K562 (cell line): ENCODE results near the gene HSPA1L. TPM values are rescaled to one million over a fixed set of nuclear protein-coding genes. Genes with fewer than 3 reads are reported as not detected.
"Not testable (repeated sequence)": the region's sequence is repeated elsewhere in the genome, so short reads cannot be mapped to it uniquely, and the experiment has no call there.

Experiments
- ATAC-seq: fragments of 200-7000 bp; cut with Tn5 transposase; 3 replicates; pipeline ENCODE4 v1.9.1; 2020; ENCODE audit warnings: moderate library complexity
- BruUV-seq: library from RNA; stranded (reverse); fragments of 400-500 nt; replicated peaks from 2 replicates; lab custom pipeline; 2021; lab: Mats Ljungman, UMichigan
- CTCF ChIA-PET: fragments of 300-600 bp; formaldehyde crosslinking; extraction: SDS; loops from one replicate; lab custom pipeline; 2021; ENCODE audit warnings: low intra/inter-chr PET ratio; lab: Yijun Ruan, JAX
- POLR2A ChIA-PET: fragments of 300-600, 350-650 bp; sonication (Branson Sonifier 250); formaldehyde crosslinking; extraction: SDS; loops from one replicate; lab custom pipeline; 2021; ENCODE audit warnings: antibody characterized with exemption, inconsistent platforms; lab: Yijun Ruan, JAX
- DNase-seq, 4 experiments: peaks; one replicate each; pipeline versions ENCODE4 v3.0.0 to v3.0.0-alpha.2; 2011 to 2018; ENCODE audit warnings: low spot score in 3 of 4, mixed read lengths in 3 of 4; ENCODE audit errors: extremely low read depth in 1 of 4
- FAIRE-seq: peaks from 2 replicates; lab custom pipeline; 2011; peaks lifted over from hg19 to GRCh38; lab: Jason Lieb, UNC
- H2AFZ ChIP-seq: 2 replicates; pipeline ENCODE4 v1.6.0; 2011; ENCODE audit warnings: low read depth, low read length, control low read depth, inconsistent platforms
- H3K27ac ChIP-seq: fragments of 200-600 bp; 3 replicates; pipeline ENCODE4 v1.8.0; 2011; ENCODE audit warnings: low read depth, mild to moderate bottlenecking, control low read depth, inconsistent platforms, low read length, moderate library complexity, mixed read lengths; ENCODE audit errors: extremely low read depth
- H3K27me3 ChIP-seq, 2 experiments: fragments of 300-600 bp in 1 of 2; 2 replicates in 1 of 2; 3 replicates in 1 of 2; pipeline versions ENCODE4 v1.6.0 to v1.8.0; 2011; ENCODE audit warnings: inconsistent platforms in 2 of 2, low read length in 2 of 2, mild to moderate bottlenecking in 1 of 2, mixed read lengths in 1 of 2, moderate library complexity in 1 of 2; ENCODE audit not compliant: control insufficient read depth in 2 of 2, insufficient read depth in 2 of 2
- H3K36me3 ChIP-seq: fragments of 300-600 bp; 3 replicates; pipeline ENCODE4 v1.8.0; 2011; ENCODE audit warnings: mild to moderate bottlenecking, low read length, inconsistent platforms; ENCODE audit not compliant: control insufficient read depth, insufficient read depth
- H3K4me1 ChIP-seq, 2 experiments: fragments of 200-600 bp in 1 of 2; replicated peaks in 1 of 2; 2 replicates in 1 of 2; 3 replicates in 1 of 2; pipeline versions ENCODE4 v1.5.1 to v1.8.0; 2011; ENCODE audit warnings: inconsistent platforms in 2 of 2, low read length in 2 of 2, mild to moderate bottlenecking in 1 of 2, mixed read lengths in 1 of 2, moderate library complexity in 1 of 2; ENCODE audit not compliant: control insufficient read depth in 2 of 2, insufficient read depth in 2 of 2
- H3K4me2 ChIP-seq: 2 replicates; pipeline ENCODE4 v1.6.1; 2011; ENCODE audit warnings: low read length, control low read depth, inconsistent platforms, mixed read lengths; ENCODE audit not compliant: insufficient read depth
- H3K4me3 ChIP-seq: fragments of 200-600 bp; sonication (generic), shearing (Covaris generic); 2 replicates; pipeline ENCODE4 v1.5.1; 2016; ENCODE audit warnings: control low read depth, inconsistent platforms
- H3K79me2 ChIP-seq: fragments of 200-600 bp; 3 replicates; pipeline ENCODE4 v1.8.0; 2011; ENCODE audit warnings: low read length, inconsistent platforms; ENCODE audit not compliant: control insufficient read depth, insufficient read depth
- H3K9ac ChIP-seq, 2 experiments: 2 replicates each; pipeline versions ENCODE4 v1.6.0 to v1.6.1; 2011; ENCODE audit warnings: low read depth in 2 of 2, low read length in 2 of 2, control low read depth in 1 of 2, inconsistent platforms in 1 of 2, mild to moderate bottlenecking in 1 of 2, mixed read lengths in 1 of 2; ENCODE audit not compliant: insufficient read depth in 1 of 2
- H3K9me1 ChIP-seq: one replicate; pipeline ENCODE4 v1.6.0; 2011; ENCODE audit warnings: inconsistent platforms, mild to moderate bottlenecking, low read length, moderate library complexity; ENCODE audit not compliant: control insufficient read depth, insufficient read depth
- H3K9me3 ChIP-seq: replicated peaks from 2 replicates; pipeline ENCODE4 v1.5.1; 2011; ENCODE audit warnings: low read depth, low read length, inconsistent platforms; ENCODE audit not compliant: control insufficient read depth, insufficient read depth
- H4K20me1 ChIP-seq: replicated peaks from 2 replicates; pipeline ENCODE4 v1.6.1; 2011; ENCODE audit warnings: low read length, inconsistent platforms, mixed read lengths; ENCODE audit not compliant: control insufficient read depth, insufficient read depth
- BRCA1 ChIP-seq, 2 experiments: fragments of 450-650 bp in 1 of 2; sonication (generic) in 1 of 2; formaldehyde crosslinking in 1 of 2; IDR thresholded peaks; 2 replicates each; pipeline versions ENCODE4 v1.5.0 to v1.6.1; 2017 to 2020; ENCODE audit warnings: mild to moderate bottlenecking in 1 of 2, missing genetic modification reagents in 1 of 2
- WGBS: fragments of 100-300 bp; shearing (Covaris generic); methylation state at CpG from one replicate; pipeline ENCODE4 v1.1.6; 2016; ENCODE audit warnings: low coverage, mixed read lengths; ENCODE audit not compliant: insufficient coverage; ENCODE audit errors: missing lambda C conversion rate; 5-methylcytosine and 5-hydroxymethylcytosine counted together
- in situ Hi-C: fragments of 300-500 bp; cut with MboI; formaldehyde crosslinking; loops from 4 replicates; pipeline ENCODE4 v1.15.0; 2018; ENCODE audit warnings: inconsistent platforms, mixed read lengths
- intact Hi-C: fragments of 100-400 bp; cut with micrococcal nuclease; formaldehyde crosslinking; loops from 2 replicates; pipeline ENCODE4 v1.14.2; 2022
- polyA plus RNA-seq, 8 experiments: library from polyadenylated mRNA; depleted of rRNA in 4 of 8; stranded (reverse) in 5 of 8; unstranded in 3 of 8; fragments of >200 nt; fragmentation: Nextera tagmentation in 2 of 8; fragmentation: Illumina TruSeq in 1 of 8; extraction: Ambion mirVana in 2 of 8; extraction: Trizol in 1 of 8; gene quantifications; 2 replicates each; pipeline versions ENCODE4 v1.2.1 to v1.2.3, GENCODE V29; 2011 to 2014; ENCODE audit warnings: inconsistent platforms in 1 of 8, missing spikeins in 1 of 8
- total RNA-seq, 7 experiments: library from RNA; depleted of rRNA in 6 of 7; stranded (reverse); fragments of >200 nt in 6 of 7; fragmentation: Illumina TruSeq in 2 of 7; extraction: Trizol in 2 of 7; gene quantifications; 2 replicates each; pipeline versions ENCODE4 v1.2.1 to v1.2.3, GENCODE V29; 2011 to 2021; ENCODE audit warnings: low replicate concordance in 1 of 7
- TF ChIP-seq, protein P1 (sequence below): fragments of 450-650 bp; IDR thresholded peaks from 2 replicates; pipeline ENCODE4 v1.6.1; 2016; ENCODE audit warnings: antibody characterized with exemption
- TF ChIP-seq, protein P2 (sequence below): fragments of 250-450 bp; sonication (Bioruptor Pico); IDR thresholded peaks from 2 replicates; pipeline ENCODE4 v1.4.0; 2020

Gene HSPA1L
- total and polyA plus RNA-seq, 9 of the 15 experiments (the other 6 are each of a cell fraction or from before 2014, with no cell fraction given) = 0.14 to 2.1 (median 1.3) TPM

GRCh38 chr6:31808599-31808998 lies 6.5 kb downstream of the HSPA1L start:
- H2AFZ ChIP-seq; H3K4me2 ChIP-seq; DNase-seq; H3K4me3 ChIP-seq; H3K9me1 ChIP-seq; BruUV-seq; CTCF ChIA-PET; H3K27ac ChIP-seq; ATAC-seq; H3K27me3 ChIP-seq; FAIRE-seq; in situ Hi-C loops; intact Hi-C loops; H4K20me1 ChIP-seq; H3K9ac ChIP-seq; H3K9me3 ChIP-seq; TF ChIP-seq BRCA1 (IDR thresholded peaks at IDR 0.05): not testable (repeated sequence)
- Histone ChIP-seq H3K4me1 (peaks cover 24 to 35% of the 10 kb centered on the region in 2 experiments), H3K79me2 (peaks cover 36% of the 10 kb centered on the region), H3K36me3 (peaks cover 19% of the 10 kb centered on the region; the same call in 1 of the 3 replicates)
- WGBS = 85% methylated on average over 10 of the region's 10 CpGs
- 0 out of 2 replicates have a peak, but pooled peaks have one; percentile 29 for TF ChIP-seq BRCA1 (CRISPR knock-in tag; IDR thresholded peaks at IDR 0.05)
- POLR2A ChIA-PET = interaction anchor here (1.2 to 6.3 kb wide), 5 partner anchors 12 to 156 kb away, joined by 3 to 58 read pairs (median 18); partner anchors contain the start of genes BAG6, HSPA1B and VARS1

DNA sequence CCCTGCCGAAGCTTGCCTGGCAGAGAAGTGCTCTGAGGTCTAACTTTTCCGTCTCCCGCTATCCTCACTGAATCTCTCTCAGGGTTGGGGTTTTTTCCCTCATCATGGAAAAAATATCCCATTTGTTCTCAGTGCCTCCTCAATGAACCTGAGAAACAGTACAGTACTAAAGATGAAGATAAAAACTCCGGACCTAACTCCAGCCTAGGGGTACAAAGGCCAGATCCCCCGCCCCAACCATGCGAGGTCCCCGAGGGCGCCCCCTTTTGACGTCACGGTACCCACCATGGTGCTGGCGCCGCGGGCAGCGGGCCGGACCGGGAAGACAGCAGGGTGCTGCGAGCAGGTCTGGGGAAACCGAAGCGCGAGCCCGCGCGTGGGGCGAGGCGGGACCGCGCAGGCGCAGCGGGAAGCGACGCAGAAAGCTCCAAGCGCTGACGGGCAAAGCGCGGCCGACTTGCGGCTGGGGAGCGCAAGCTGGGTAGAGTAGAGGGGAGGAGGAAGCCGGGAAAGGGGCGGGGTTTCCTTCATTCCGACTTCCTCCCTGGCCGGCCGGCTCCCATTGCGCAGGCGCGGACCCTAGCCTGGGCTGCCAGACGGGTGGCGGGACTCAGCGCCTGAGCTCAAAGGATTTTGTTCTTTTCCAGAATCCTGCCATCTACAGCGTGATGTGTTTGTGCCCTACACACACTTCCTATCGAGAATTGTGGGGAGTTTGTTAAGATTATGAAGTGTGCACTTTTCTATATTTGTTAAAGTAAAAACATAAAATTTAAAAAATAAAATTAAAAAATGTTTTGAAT lies 8.4 kb downstream of the HSPA1L start, which contains the start of gene LSM2:
Gene LSM2 (minus strand): TSS at position 497 of the 803 bp plus-strand sequence. CDS start 209 bp downstream, at position 288.
- peak within 1 kb of the TSS; percentile 93 to 94 for H3K9ac ChIP-seq
- in situ Hi-C loops = no loop called here
- peaks cover 37% of the 10 kb centered on the region; the same call in 2 of the 3 replicates for H3K36me3 ChIP-seq
- H4K20me1 ChIP-seq = no peaks in the 10 kb centered on the region
- BruUV-seq = no TSS peak
- H3K4me1 ChIP-seq = peaks cover 14 to 30% of the 10 kb centered on the region in 2 experiments
- H3K9me1 ChIP-seq = no peaks in the 10 kb centered on the region
- intact Hi-C loops = no loop called here
- no peaks in the 10 kb centered on the region for H3K9me3 ChIP-seq
- under 1% methylated on average over 51 of the region's 51 CpGs for WGBS
- H3K79me2 ChIP-seq = peaks cover 43% of the 10 kb centered on the region
- H3K4me3 ChIP-seq = peak within 1 kb of the TSS; percentile 66
- peak within 1 kb of the TSS; percentile 86 for H3K27ac ChIP-seq
- H3K27me3 ChIP-seq = no peaks in the 10 kb centered on the region
- DNase-seq (peak; percentile 100), FAIRE-seq (peak; percentile 94), ATAC-seq (peak; percentile 98)
- H3K4me2 ChIP-seq = peak within 1 kb of the TSS; percentile 96
- peak within 1 kb of the TSS; percentile 91 for H2AFZ ChIP-seq
- ChIA-PET CTCF (interaction anchor here (0.6 kb wide), 1 partner anchor 8 kb away, joined by 3 read pairs; no protein-coding TSS in a partner anchor), POLR2A (interaction anchor here (0.6 to 6.3 kb wide), 43 partner anchors 7 to 371 kb away, joined by 3 to 58 read pairs (median 4); partner anchors contain the start of genes ABHD16A, BAG6, C6orf47 and FKBPL)
- TF ChIP-seq, protein P1, sequence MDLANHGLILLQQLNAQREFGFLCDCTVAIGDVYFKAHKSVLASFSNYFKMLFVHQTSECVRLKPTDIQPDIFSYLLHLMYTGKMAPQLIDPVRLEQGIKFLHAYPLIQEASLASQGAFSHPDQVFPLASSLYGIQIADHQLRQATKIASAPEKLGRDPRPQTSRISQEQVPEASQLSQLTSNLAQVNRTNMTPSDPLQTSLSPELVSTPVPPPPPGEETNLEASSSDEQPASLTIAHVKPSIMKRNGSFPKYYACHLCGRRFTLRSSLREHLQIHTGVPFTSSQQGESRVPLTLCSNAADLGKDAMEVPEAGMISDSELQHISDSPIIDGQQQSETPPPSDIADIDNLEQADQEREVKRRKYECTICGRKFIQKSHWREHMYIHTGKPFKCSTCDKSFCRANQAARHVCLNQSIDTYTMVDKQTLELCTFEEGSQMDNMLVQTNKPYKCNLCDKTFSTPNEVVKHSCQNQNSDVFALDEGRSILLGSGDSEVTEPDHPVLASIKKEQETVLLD = peak; percentile 96
- TF ChIP-seq, protein P2, sequence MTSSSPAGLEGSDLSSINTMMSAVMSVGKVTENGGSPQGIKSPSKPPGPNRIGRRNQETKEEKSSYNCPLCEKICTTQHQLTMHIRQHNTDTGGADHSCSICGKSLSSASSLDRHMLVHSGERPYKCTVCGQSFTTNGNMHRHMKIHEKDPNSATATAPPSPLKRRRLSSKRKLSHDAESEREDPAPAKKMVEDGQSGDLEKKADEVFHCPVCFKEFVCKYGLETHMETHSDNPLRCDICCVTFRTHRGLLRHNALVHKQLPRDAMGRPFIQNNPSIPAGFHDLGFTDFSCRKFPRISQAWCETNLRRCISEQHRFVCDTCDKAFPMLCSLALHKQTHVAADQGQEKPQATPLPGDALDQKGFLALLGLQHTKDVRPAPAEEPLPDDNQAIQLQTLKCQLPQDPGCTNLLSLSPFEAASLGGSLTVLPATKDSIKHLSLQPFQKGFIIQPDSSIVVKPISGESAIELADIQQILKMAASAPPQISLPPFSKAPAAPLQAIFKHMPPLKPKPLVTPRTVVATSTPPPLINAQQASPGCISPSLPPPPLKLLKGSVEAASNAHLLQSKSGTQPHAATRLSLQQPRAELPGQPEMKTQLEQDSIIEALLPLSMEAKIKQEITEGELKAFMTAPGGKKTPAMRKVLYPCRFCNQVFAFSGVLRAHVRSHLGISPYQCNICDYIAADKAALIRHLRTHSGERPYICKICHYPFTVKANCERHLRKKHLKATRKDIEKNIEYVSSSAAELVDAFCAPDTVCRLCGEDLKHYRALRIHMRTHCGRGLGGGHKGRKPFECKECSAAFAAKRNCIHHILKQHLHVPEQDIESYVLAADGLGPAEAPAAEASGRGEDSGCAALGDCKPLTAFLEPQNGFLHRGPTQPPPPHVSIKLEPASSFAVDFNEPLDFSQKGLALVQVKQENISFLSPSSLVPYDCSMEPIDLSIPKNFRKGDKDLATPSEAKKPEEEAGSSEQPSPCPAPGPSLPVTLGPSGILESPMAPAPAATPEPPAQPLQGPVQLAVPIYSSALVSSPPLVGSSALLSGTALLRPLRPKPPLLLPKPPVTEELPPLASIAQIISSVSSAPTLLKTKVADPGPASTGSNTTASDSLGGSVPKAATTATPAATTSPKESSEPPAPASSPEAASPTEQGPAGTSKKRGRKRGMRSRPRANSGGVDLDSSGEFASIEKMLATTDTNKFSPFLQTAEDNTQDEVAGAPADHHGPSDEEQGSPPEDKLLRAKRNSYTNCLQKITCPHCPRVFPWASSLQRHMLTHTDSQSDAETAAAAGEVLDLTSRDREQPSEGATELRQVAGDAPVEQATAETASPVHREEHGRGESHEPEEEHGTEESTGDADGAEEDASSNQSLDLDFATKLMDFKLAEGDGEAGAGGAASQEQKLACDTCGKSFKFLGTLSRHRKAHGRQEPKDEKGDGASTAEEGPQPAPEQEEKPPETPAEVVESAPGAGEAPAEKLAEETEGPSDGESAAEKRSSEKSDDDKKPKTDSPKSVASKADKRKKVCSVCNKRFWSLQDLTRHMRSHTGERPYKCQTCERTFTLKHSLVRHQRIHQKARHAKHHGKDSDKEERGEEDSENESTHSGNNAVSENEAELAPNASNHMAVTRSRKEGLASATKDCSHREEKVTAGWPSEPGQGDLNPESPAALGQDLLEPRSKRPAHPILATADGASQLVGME = no peak
